ENCODE measurements around the gene JDP2.
A peak's percentile ranks its signal among the peaks of the same experiment; 100 is the strongest.

JDP2 gene

DNA sequence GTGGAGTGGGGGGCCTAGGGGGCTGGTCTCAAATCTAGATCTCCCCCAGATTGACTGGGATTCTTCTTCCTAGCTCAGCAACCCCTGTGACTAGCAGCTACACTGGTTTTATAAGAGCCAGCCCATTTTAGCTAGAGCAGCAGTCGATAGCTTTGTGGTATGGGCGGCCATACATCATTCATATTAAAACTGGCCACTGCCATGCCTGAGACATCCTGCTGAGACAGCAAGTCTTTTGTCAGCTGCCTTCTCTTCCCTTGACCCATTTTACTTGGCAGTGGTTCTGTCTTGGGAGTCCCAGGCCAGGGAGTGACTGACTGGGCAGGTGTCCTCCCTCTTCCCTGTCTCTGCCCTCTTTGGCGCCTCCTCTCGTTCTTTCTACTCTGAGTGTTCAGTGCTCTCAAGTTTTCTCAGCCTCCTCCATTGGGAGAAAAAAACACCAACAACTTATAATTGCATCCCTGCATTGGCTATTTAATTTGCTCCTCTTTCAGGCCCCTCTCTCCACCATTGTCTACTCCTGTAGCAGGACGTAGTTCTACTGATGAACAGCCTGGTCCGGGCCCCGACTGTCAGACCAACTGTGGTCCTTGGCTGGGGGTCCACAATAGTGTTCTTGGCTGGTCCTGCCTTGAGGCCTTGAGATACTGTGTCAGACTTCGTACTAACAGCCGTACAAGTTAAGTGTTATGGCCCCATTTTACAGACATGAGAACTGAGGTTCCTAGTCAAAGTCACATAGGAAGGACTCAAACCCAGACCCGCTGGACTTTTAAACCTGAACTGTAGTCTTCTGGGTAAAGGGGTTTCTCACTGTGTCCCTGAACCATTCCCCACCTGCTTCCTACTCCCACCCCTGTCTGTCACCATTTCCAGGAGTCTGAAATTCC lies 18.3 kb upstream of the JDP2 start:
- H3K9me3 ChIP-seq (ENCODE audit: control extremely low read depth in 1 of 5, control insufficient read depth in 4 of 5, insufficient read depth in 2 of 5, low read depth in 1 of 5, low read length in 4 of 5) = peaks cover 0 to 4% (median 0%) of the 10 kb centered on the region in 5 experiments
- peaks cover 0 to 7% (median 0%) of the 10 kb centered on the region in 4 experiments for H3K4me1 ChIP-seq (ENCODE audit: control extremely low read depth in 1 of 4, control insufficient read depth in 4 of 4, insufficient read depth in 4 of 4, low read length in 3 of 4)
- no peaks in the 10 kb centered on the region for H3K27me3 ChIP-seq (replicated peaks in 2 of 5; ENCODE audit: control insufficient read depth in 4 of 5, insufficient read depth in 5 of 5, low read length in 4 of 5)
- H3K36me3 ChIP-seq (ENCODE audit: control insufficient read depth in 4 of 4, insufficient read depth in 4 of 4, low read length in 3 of 4) = no peaks in the 10 kb centered on the region
- CTCF ChIA-PET = interaction anchor here (1.1 to 2.1 kb wide), 3 partner anchors 9 to 95 kb away, joined by 3 to 5 read pairs (median 3); no protein-coding TSS in a partner anchor
- H3K4me3 ChIP-seq (ENCODE audit: control insufficient read depth in 1 of 7, extremely low read depth in 1 of 7, insufficient read depth in 4 of 7, low read depth in 2 of 7, low read length in 6 of 7) = no peak overlapping the region
- 97% methylated on average over 8 of the region's 10 CpGs for WGBS (ENCODE audit: insufficient coverage)
- DNase-seq = no peak
- POLR2A ChIA-PET = no interaction called here
- H3K27ac ChIP-seq (ENCODE audit: insufficient read depth in 1 of 2, low read depth in 1 of 2, low read length in 2 of 2, poor library complexity in 1 of 2, severe bottlenecking in 2 of 2) = no peak overlapping the region

DNA sequence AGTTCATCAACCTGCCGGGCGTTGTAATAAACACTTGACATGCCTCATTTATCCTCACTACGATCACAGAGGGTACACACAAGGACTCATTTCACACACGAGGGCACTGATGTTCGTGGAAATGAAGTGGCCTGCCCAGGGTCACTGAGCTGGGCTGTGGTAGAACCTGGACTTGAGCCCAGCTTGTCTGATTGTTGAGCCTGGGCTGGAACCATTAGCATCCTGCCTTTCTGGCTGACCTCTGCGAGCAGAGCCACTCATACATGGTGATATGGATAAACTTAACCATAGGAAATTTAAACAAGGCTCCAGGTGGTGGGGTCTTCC lies 16.6 kb upstream of the JDP2 start:
- 90% methylated on average over 6 of the region's 6 CpGs for WGBS (ENCODE audit: insufficient coverage)
- CTCF ChIA-PET = interaction anchor here (0.6 to 1.0 kb wide), 2 partner anchors 12 to 72 kb away, joined by 3 read pairs; no protein-coding TSS in a partner anchor
- DNase-seq = no peak
- Histone ChIP-seq H3K27ac (ENCODE audit: insufficient read depth in 1 of 2, low read depth in 1 of 2, low read length in 2 of 2, poor library complexity in 1 of 2, severe bottlenecking in 2 of 2) (no peak overlapping the region), H3K9me3 (ENCODE audit: control extremely low read depth in 1 of 5, control insufficient read depth in 4 of 5, insufficient read depth in 2 of 5, low read depth in 1 of 5, low read length in 4 of 5) (peaks cover 0 to 4% (median 0%) of the 10 kb centered on the region in 5 experiments), H3K36me3 (ENCODE audit: control insufficient read depth in 4 of 4, insufficient read depth in 4 of 4, low read length in 3 of 4) (no peaks in the 10 kb centered on the region), H3K4me1 (ENCODE audit: control extremely low read depth in 1 of 4, control insufficient read depth in 4 of 4, insufficient read depth in 4 of 4, low read length in 3 of 4) (peaks cover 0 to 7% (median 0%) of the 10 kb centered on the region in 4 experiments), H3K4me3 (ENCODE audit: control insufficient read depth in 1 of 7, extremely low read depth in 1 of 7, insufficient read depth in 4 of 7, low read depth in 2 of 7, low read length in 6 of 7) (no peak overlapping the region), H3K27me3 (replicated peaks in 2 of 5; ENCODE audit: control insufficient read depth in 4 of 5, insufficient read depth in 5 of 5, low read length in 4 of 5) (no peaks in the 10 kb centered on the region)
- POLR2A ChIA-PET = interaction anchor here (0.6 kb wide), 1 partner anchor 28 kb away, joined by 3 read pairs; no protein-coding TSS in a partner anchor

DNA sequence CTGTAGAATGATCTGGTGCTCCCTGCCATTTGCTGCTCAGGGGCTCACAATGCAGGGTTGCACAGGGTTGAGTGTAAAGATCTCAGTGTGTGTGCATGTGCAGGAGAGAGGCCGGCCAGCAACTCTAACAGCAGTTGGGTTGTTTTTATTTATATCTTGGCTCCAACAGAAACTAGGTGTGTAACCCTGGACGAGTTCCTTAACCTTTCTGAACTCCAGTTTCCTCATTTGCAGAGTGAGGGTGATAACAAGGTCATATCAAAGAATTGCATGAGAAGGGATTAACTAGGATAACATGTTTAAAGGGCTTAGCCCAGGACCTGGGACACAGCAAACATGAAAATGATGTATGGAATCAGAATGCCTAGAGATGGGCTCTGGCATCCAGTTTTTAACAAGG lies 14.8 kb upstream of the JDP2 start:
- ChIA-PET CTCF (no interaction called here), POLR2A (no interaction called here)
- WGBS (ENCODE audit: insufficient coverage) = 80% methylated on average over 1 of the region's 2 CpGs

DNA sequence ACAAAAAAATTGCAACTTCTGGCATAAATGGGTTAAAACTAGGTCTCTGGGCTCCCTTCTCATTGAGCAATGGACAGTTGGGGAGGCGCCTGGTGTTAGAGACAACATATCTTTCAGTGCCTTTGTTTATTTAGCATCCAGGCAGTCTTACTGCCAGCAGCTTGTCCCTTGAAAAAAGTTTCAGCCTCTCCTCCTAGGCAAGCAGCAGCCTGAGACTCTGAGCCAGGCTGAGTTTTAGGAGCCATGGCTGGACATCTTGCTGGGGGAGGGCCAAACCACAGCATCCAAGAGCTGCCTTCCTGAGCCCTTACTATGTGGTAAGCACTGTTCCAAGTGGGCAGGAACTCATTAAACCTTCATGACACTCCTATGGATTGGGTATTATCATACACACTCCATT lies 10.1 kb upstream of the JDP2 start:
- no peaks in the 10 kb centered on the region for H3K27me3 ChIP-seq (replicated peaks in 2 of 5; ENCODE audit: control insufficient read depth in 4 of 5, insufficient read depth in 5 of 5, low read length in 4 of 5)
- H3K27ac ChIP-seq (ENCODE audit: insufficient read depth in 1 of 2, low read depth in 1 of 2, low read length in 2 of 2, poor library complexity in 1 of 2, severe bottlenecking in 2 of 2) = no peak overlapping the region
- ChIA-PET POLR2A (interaction anchor here (1.1 kb wide), 1 partner anchor 84 kb away, joined by 5 read pairs; no protein-coding TSS in a partner anchor), CTCF (interaction anchor here (1.7 to 2.6 kb wide), 2 partner anchors 11 to 22 kb away, joined by 3 to 13 read pairs; partner anchors contain the start of gene JDP2)
- H3K4me3 ChIP-seq (ENCODE audit: control insufficient read depth in 1 of 7, extremely low read depth in 1 of 7, insufficient read depth in 4 of 7, low read depth in 2 of 7, low read length in 6 of 7) = no peak overlapping the region
- 100% methylated on average over 1 of the region's 1 CpG for WGBS (ENCODE audit: insufficient coverage)
- H3K9me3 ChIP-seq (ENCODE audit: control extremely low read depth in 1 of 5, control insufficient read depth in 4 of 5, insufficient read depth in 2 of 5, low read depth in 1 of 5, low read length in 4 of 5) = peaks cover 0 to 4% (median 0%) of the 10 kb centered on the region in 5 experiments
- peak in 1 of 3 donors; percentile 22 for DNase-seq
- no peaks in the 10 kb centered on the region for H3K36me3 ChIP-seq (ENCODE audit: control insufficient read depth in 4 of 4, insufficient read depth in 4 of 4, low read length in 3 of 4)
- peaks cover 14 to 35% (median 25%) of the 10 kb centered on the region in 4 experiments for H3K4me1 ChIP-seq (ENCODE audit: control extremely low read depth in 1 of 4, control insufficient read depth in 4 of 4, insufficient read depth in 4 of 4, low read length in 3 of 4)

More for the DNA sequence above, 14.8 kb upstream of the JDP2 start:
- no peaks in the 10 kb centered on the region for H3K36me3 ChIP-seq (ENCODE audit: control insufficient read depth in 4 of 4, insufficient read depth in 4 of 4, low read length in 3 of 4)
- H3K4me1 ChIP-seq (ENCODE audit: control extremely low read depth in 1 of 4, control insufficient read depth in 4 of 4, insufficient read depth in 4 of 4, low read length in 3 of 4) = peaks cover 0 to 7% (median 5%) of the 10 kb centered on the region in 4 experiments
- H3K4me3 ChIP-seq (ENCODE audit: control insufficient read depth in 1 of 7, extremely low read depth in 1 of 7, insufficient read depth in 4 of 7, low read depth in 2 of 7, low read length in 6 of 7) = no peak overlapping the region
- peaks cover 0 to 4% (median 0%) of the 10 kb centered on the region in 5 experiments for H3K9me3 ChIP-seq (ENCODE audit: control extremely low read depth in 1 of 5, control insufficient read depth in 4 of 5, insufficient read depth in 2 of 5, low read depth in 1 of 5, low read length in 4 of 5)
- no peak overlapping the region for H3K27ac ChIP-seq (ENCODE audit: insufficient read depth in 1 of 2, low read depth in 1 of 2, low read length in 2 of 2, poor library complexity in 1 of 2, severe bottlenecking in 2 of 2)
- no peak for DNase-seq
- H3K27me3 ChIP-seq (replicated peaks in 2 of 5; ENCODE audit: control insufficient read depth in 4 of 5, insufficient read depth in 5 of 5, low read length in 4 of 5) = no peaks in the 10 kb centered on the region

DNA sequence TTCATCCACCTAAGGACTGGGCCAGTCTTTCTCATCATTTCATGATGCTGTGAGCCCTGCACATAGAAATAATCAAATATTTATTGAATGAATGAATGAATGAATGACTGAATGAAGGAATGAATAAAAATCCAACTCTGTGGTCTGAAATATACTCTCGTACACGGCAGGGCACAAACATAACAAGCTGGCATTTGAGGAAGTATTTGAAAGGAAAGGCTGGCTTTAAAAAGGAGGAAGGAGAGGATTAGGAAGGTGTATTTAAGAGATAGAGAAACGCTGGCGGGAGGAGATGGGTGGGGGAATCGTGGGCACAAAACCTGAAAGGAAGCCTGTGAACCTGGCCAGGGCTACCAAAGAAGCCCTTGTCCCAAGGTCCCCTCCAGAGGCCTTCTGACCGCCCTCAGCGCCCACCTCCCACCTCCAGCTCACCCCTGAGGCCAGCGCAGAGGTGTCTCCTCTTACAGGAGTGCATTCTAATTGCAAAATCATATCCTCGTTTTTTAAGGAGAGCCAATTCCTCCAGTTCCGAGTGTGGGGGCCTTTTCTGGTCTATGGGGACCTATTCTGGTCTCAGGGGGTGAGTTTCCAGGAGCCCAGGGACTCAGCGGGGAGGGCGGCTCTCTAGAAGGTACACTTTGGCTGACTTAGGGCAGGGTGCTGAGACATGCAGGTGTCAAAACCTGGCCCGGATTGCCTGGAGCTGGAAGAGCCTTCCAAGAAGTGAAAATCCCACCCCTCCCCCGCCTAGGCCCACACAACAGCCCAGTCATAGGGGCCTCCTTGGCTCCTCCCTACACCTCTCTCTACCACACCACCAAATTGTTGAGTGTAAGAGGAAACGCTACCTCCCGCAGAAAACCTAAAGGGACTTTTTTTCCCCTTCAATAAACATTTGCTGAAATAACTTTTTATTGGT lies 8.7 kb upstream of the JDP2 start:
- Histone ChIP-seq H3K36me3 (ENCODE audit: control insufficient read depth in 4 of 4, insufficient read depth in 4 of 4, low read length in 3 of 4) (no peaks in the 10 kb centered on the region), H3K4me3 (ENCODE audit: control insufficient read depth in 1 of 7, extremely low read depth in 1 of 7, insufficient read depth in 4 of 7, low read depth in 2 of 7, low read length in 6 of 7) (peak overlapping the region in 6 of 7 experiments; percentile 30 to 73 (median 56)), H3K4me1 (ENCODE audit: control extremely low read depth in 1 of 4, control insufficient read depth in 4 of 4, insufficient read depth in 4 of 4, low read length in 3 of 4) (peaks cover 14 to 35% (median 25%) of the 10 kb centered on the region in 4 experiments), H3K27ac (ENCODE audit: insufficient read depth in 1 of 2, low read depth in 1 of 2, low read length in 2 of 2, poor library complexity in 1 of 2, severe bottlenecking in 2 of 2) (peak overlapping the region in 1 of 2 experiments; percentile 62), H3K27me3 (replicated peaks in 2 of 5; ENCODE audit: control insufficient read depth in 4 of 5, insufficient read depth in 5 of 5, low read length in 4 of 5) (no peaks in the 10 kb centered on the region), H3K9me3 (ENCODE audit: control extremely low read depth in 1 of 5, control insufficient read depth in 4 of 5, insufficient read depth in 2 of 5, low read depth in 1 of 5, low read length in 4 of 5) (peaks cover 0 to 3% (median 0%) of the 10 kb centered on the region in 5 experiments)
- ChIA-PET POLR2A (interaction anchor here (1.2 kb wide), 1 partner anchor 9 kb away, joined by 4 read pairs; the partner anchor contains the start of gene JDP2), CTCF (interaction anchor here (0.8 to 2.6 kb wide), 9 partner anchors 9 to 114 kb away, joined by 3 to 13 read pairs (median 3); partner anchors contain the start of gene JDP2)
- WGBS (ENCODE audit: insufficient coverage) = 0% methylated on average over 5 of the region's 16 CpGs
- peak; percentile 70 to 91 (median 89) for DNase-seq

DNA sequence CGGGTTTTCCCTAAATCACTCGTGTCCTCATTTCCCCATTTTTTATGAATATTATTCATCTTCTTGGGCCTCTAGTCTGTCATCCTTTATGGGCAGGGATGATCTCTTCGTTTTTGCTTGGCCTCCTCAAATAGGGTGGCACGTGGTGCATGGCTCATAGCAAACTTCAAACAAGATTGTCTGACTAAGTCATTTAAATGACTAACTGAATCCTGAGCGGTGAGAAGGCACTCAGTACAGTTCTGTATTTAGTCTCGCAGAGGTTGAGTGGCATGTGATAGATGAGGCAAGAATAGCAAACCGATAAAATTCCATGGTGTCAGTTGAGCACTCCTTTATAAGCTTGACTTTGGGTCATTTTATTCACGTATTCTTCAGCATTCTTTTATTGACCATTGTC lies 5.7 kb upstream of the JDP2 start:
- peaks cover 14 to 54% (median 33%) of the 10 kb centered on the region in 4 experiments for H3K4me1 ChIP-seq (ENCODE audit: control extremely low read depth in 1 of 4, control insufficient read depth in 4 of 4, insufficient read depth in 4 of 4, low read length in 3 of 4)
- no peak for DNase-seq
- H3K27ac ChIP-seq (ENCODE audit: insufficient read depth in 1 of 2, low read depth in 1 of 2, low read length in 2 of 2, poor library complexity in 1 of 2, severe bottlenecking in 2 of 2) = no peak overlapping the region
- ChIA-PET POLR2A (no interaction called here), CTCF (no interaction called here)
- H3K27me3 ChIP-seq (replicated peaks in 2 of 5; ENCODE audit: control insufficient read depth in 4 of 5, insufficient read depth in 5 of 5, low read length in 4 of 5) = no peaks in the 10 kb centered on the region
- no peaks in the 10 kb centered on the region for H3K36me3 ChIP-seq (ENCODE audit: control insufficient read depth in 4 of 4, insufficient read depth in 4 of 4, low read length in 3 of 4)
- 96% methylated on average over 8 of the region's 8 CpGs for whole genome bisulfite sequencing (ENCODE audit: insufficient coverage)
- H3K4me3 ChIP-seq (ENCODE audit: control insufficient read depth in 1 of 7, extremely low read depth in 1 of 7, insufficient read depth in 4 of 7, low read depth in 2 of 7, low read length in 6 of 7) = no peak overlapping the region
- H3K9me3 ChIP-seq (ENCODE audit: control extremely low read depth in 1 of 5, control insufficient read depth in 4 of 5, insufficient read depth in 2 of 5, low read depth in 1 of 5, low read length in 4 of 5) = peaks cover 0 to 2% (median 0%) of the 10 kb centered on the region in 5 experiments
